Keratinocyte (primary cell): Measurements from ENCODE around the gene CTXN1.

Experiments
- CTCF ChIP-seq, 3 experiments: IDR thresholded peaks in 1 of 3; conservative IDR thresholded peaks in 1 of 3; optimal IDR thresholded peaks in 1 of 3; 2 replicates in 2 of 3; 3 replicates in 1 of 3; pipeline versions ENCODE3 to v1.5.1; 2011; ENCODE audit warnings: low read length in 3 of 3, mild to moderate bottlenecking in 3 of 3, moderate library complexity in 2 of 3, control low read depth in 1 of 3, inconsistent platforms in 1 of 3; ENCODE audit not compliant: insufficient read depth in 2 of 3; ENCODE audit errors: extremely low read depth in 1 of 3
- EZH2 ChIP-seq: IDR thresholded peaks from one replicate; pipeline ENCODE4 v1.6.1; 2012; ENCODE audit warnings: inconsistent platforms, mild to moderate bottlenecking, low read length, moderate library complexity

GRCh38 chr19:7963566-7963965, 37.6 kb upstream of the CTXN1 start:
- no peak for TF ChIP-seq CTCF (optimal IDR thresholded peaks at IDR 0.05 in 1 of 3, IDR thresholded peaks at IDR 0.05 in 1 of 3, conservative IDR thresholded peaks at IDR 0.05 in 1 of 3; ENCODE audit: extremely low read depth in 1 of 3, insufficient read depth in 2 of 3, low read length in 3 of 3)
- TF ChIP-seq EZH2: no peak
